ENCODE measurements around the gene S100P. TPM values are rescaled to one million over a fixed set of nuclear protein-coding genes. Genes with fewer than 3 reads are reported as not detected.

S100P gene
- total and polyA plus RNA-seq, 2 of the 4 experiments (the other 2 are of a cell fraction): not detected

DNA sequence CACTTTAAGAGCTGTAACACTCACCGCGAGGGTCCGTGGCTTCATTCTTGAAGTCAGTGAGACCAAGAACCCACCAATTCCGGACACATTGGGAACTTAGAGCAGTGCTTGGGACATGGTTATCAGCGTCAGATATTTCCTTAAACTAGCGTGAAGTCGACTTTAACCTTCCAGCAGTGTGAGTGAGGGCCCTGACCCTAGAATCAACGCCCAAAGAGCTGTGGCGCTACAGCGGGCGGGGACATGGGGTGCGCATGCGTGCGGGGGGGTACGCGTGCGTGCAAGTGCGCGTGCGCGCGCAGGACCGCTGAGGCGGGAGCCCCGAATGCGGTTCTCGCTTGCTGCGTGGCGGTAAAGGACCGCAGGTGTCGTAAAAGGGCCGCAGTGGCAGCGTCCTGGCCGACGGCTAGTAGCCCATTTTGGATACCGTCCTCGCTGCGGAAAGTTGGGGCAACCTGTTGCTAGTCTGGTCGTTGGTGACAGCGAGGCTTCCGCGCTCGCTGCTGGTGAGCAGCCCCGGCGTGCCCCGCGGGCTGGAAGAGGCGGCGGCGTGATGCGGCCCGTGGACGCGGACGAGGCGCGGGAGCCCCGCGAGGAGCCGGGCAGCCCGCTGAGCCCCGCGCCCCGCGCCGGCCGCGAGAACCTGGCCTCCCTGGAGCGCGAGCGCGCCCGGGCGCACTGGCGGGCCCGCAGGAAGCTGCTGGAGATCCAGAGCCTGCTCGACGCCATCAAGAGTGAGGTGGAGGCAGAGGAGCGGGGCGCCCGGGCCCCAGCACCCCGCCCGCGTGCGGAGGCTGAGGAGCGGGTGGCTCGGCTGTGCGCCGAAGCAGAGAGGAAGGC, 19.8 kb upstream of the S100P start (continued):
- peak; percentile 49; the same call in 1 of the 2 replicates for TF ChIP-seq MAZ (IDR thresholded peaks at IDR 0.05; ENCODE audit: borderline replicate concordance, low read depth, low read length)
- no peak for TF ChIP-seq SMC3 (IDR thresholded peaks at IDR 0.05; ENCODE audit: low read depth, low read length)

- no peaks in the 10 kb centered on the region for H3K9me3 ChIP-seq (ENCODE audit: control insufficient read depth, insufficient read depth, low read length)
- dilution Hi-C loops (cut with HindIII; ENCODE audit: low sequenced_read_pairs, unreplicated experiment) (no loop called here), in situ Hi-C loops (cut with MboI; ENCODE audit: low sequenced_read_pairs) (no loop called here), intact Hi-C loops (cut with micrococcal nuclease) (no loop called here)
- BruUV-seq (replicated peaks): TSS peak; percentile 73
- no peak overlapping the region for H2BK5ac ChIP-seq (ENCODE audit: low read depth, low read length, poor library complexity, severe bottlenecking)
- TF ChIP-seq, protein P1, sequence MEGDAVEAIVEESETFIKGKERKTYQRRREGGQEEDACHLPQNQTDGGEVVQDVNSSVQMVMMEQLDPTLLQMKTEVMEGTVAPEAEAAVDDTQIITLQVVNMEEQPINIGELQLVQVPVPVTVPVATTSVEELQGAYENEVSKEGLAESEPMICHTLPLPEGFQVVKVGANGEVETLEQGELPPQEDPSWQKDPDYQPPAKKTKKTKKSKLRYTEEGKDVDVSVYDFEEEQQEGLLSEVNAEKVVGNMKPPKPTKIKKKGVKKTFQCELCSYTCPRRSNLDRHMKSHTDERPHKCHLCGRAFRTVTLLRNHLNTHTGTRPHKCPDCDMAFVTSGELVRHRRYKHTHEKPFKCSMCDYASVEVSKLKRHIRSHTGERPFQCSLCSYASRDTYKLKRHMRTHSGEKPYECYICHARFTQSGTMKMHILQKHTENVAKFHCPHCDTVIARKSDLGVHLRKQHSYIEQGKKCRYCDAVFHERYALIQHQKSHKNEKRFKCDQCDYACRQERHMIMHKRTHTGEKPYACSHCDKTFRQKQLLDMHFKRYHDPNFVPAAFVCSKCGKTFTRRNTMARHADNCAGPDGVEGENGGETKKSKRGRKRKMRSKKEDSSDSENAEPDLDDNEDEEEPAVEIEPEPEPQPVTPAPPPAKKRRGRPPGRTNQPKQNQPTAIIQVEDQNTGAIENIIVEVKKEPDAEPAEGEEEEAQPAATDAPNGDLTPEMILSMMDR (conservative IDR thresholded peaks at IDR 0.05; ENCODE audit: low read depth, low read length): peak; percentile 36
- TF ChIP-seq CEBPB (IDR thresholded peaks at IDR 0.05; ENCODE audit: low read depth, low read length): no peak
- TF ChIP-seq RAD21 (IDR thresholded peaks at IDR 0.05; ENCODE audit: low read length): peak; percentile 40
- H3K56ac ChIP-seq (ENCODE audit: extremely low read depth, insufficient read depth, low read length): no peak overlapping the region
- H3K14ac ChIP-seq (replicated peaks; ENCODE audit: low read depth, low read length): peak overlapping the region; percentile 50
- no peak overlapping the region for H4K8ac ChIP-seq (ENCODE audit: low read depth in 2 of 2, low read length in 2 of 2)
- DNase-seq (peak; percentile 41), ATAC-seq (ENCODE audit: low read depth) (no peak)
- peak overlapping the region; percentile 95 for H2AFZ ChIP-seq (replicated peaks; ENCODE audit: low read length, poor library complexity)
- CTCF ChIA-PET: interaction anchor here (0.7 to 1.6 kb wide), 3 partner anchors 13 to 34 kb away, joined by 3 to 4 read pairs (median 3); no protein-coding TSS in a partner anchor
- no peak overlapping the region for H4K5ac ChIP-seq (ENCODE audit: low read depth, low read length)
- H2AK9ac ChIP-seq (replicated peaks; ENCODE audit: low read depth, low read length, poor library complexity): peak overlapping the region; percentile 38
- H3K27me3 ChIP-seq (ENCODE audit: control insufficient read depth, insufficient read depth, low read length): no peaks in the 10 kb centered on the region
- H3K4ac ChIP-seq (ENCODE audit: low read depth, low read length): peak overlapping the region; percentile 70
- H3K4me2 ChIP-seq (ENCODE audit: low read depth, low read length): peak overlapping the region; percentile 99
- H2BK20ac ChIP-seq (ENCODE audit: low read depth, low read length): no peak overlapping the region
- H3K9me1 ChIP-seq (ENCODE audit: insufficient read depth, low read length): peaks cover 29% of the 10 kb centered on the region
- H2BK15ac ChIP-seq (ENCODE audit: low read depth, low read length): no peak overlapping the region
- H3K79me1 ChIP-seq (ENCODE audit: low read depth in 1 of 2, low read length in 2 of 2): peaks cover 29 to 38% of the 10 kb centered on the region in 2 experiments; a peak in 3 of 4 replicates
- H3K36me3 ChIP-seq (ENCODE audit: control insufficient read depth, insufficient read depth, low read length): peaks cover 9% of the 10 kb centered on the region
- peak overlapping the region; percentile 92 for H3K23ac ChIP-seq (ENCODE audit: low read depth, low read length)
- no peak overlapping the region for H2AK5ac ChIP-seq (ENCODE audit: low read depth, low read length)
- H3K4me3 ChIP-seq (ENCODE audit: insufficient read depth, low read depth, low read length): peak overlapping the region; percentile 61
- H3K18ac ChIP-seq (ENCODE audit: low read depth, low read length): no peak overlapping the region
- peaks cover 16% of the 10 kb centered on the region for H3K4me1 ChIP-seq (ENCODE audit: control insufficient read depth, insufficient read depth, low read length)
- peak overlapping the region; percentile 43 for H3K9ac ChIP-seq (ENCODE audit: low read depth, low read length)
- H3K27ac ChIP-seq (ENCODE audit: insufficient read depth, low read length): peak overlapping the region; percentile 2; the same call in 1 of the 2 replicates
- no peak overlapping the region for H2BK120ac ChIP-seq (ENCODE audit: low read depth, low read length)
- POLR2A ChIA-PET (ENCODE audit: unreplicated experiment): no interaction called here
- WGBS, 2 experiments (ENCODE audit: extremely low coverage in 2 of 2, insufficient read length in 1 of 2): 1% methylated on average over 29 of the region's 40 CpGs; no CpG with 5 or more reads in 1 of the 2 experiments
- no peak overlapping the region; the same call in 1 of the 2 replicates for H4K91ac ChIP-seq (ENCODE audit: insufficient read depth, low read depth, low read length)
- H4K20me1 ChIP-seq (ENCODE audit: insufficient read depth, low read length): peaks cover 22% of the 10 kb centered on the region
Measured at GRCh38 chr4:6674500-6675149, 19.1 kb upstream of the S100P start.
